Ascending aorta (tissue), 2 donors: Measurements from ENCODE around the gene PLK5. TPM values are rescaled to one million over a fixed set of nuclear protein-coding genes. Genes with fewer than 3 reads are reported as not detected.

ENCODE experiments used
- DNase-seq, 2 donors: peaks; one replicate each; pipeline ENCODE4 v3.0.0-alpha.2; 2019; ENCODE audit warnings: low spot score in 2 of 2
- H3K27ac ChIP-seq, 2 donors: fragments of 200-600 bp; sonication (generic); one replicate each; pipeline ENCODE4 v1.5.1; 2016 to 2017; ENCODE audit warnings: mild to moderate bottlenecking in 1 of 2
- H3K27me3 ChIP-seq: fragments of 200-600 bp; sonication (generic); one replicate; pipeline ENCODE4 v1.5.1; 2017
- H3K36me3 ChIP-seq, 2 donors: fragments of 200-600 bp; sonication (generic); one replicate each; pipeline ENCODE4 v1.5.1; 2016
- H3K4me1 ChIP-seq, 2 donors: fragments of 200-600 bp; sonication (generic); one replicate each; pipeline ENCODE4 v1.5.1; 2016 to 2017; ENCODE audit warnings: mild to moderate bottlenecking in 1 of 2
- H3K4me3 ChIP-seq, 2 donors: fragments of 200-600 bp; sonication (generic); one replicate each; pipeline ENCODE4 v1.5.1; 2016 to 2017; ENCODE audit warnings: mild to moderate bottlenecking in 1 of 2
- H3K9me3 ChIP-seq, 2 donors: fragments of 200-600 bp; sonication (generic); one replicate each; pipeline ENCODE4 v1.5.1; 2016
- CTCF ChIP-seq, 3 experiments: fragments of 200-600 bp in 2 of 3; fragments of 450-650 bp in 1 of 3; sonication (generic) in 2 of 3; IDR thresholded peaks; one replicate each; pipeline ENCODE4 v1.5.1; 2016 to 2019; ENCODE audit warnings: antibody characterized with exemption in 3 of 3, mild to moderate bottlenecking in 1 of 3, moderate library complexity in 1 of 3
- intact Hi-C: fragments of 100-400 bp; cut with DNase I; formaldehyde crosslinking; loops from one replicate; pipeline ENCODE4 v1.15.1; 2023
- total RNA-seq: library from RNA; depleted of rRNA; stranded (reverse); fragments of >200 nt; gene quantifications from one replicate; pipeline ENCODE4 v1.1.0, GENCODE V29; 2016

The PLK5 gene
- total RNA-seq, 1 donor from 2014 or later: not detected

GRCh38 chr19:1575323-1576241, 51.7 kb downstream of the PLK5 start:
- no peak for DNase-seq
- no peak for TF ChIP-seq CTCF (IDR thresholded peaks at IDR 0.05)
- Histone ChIP-seq H3K9me3 (no peaks in the 10 kb centered on the region), H3K36me3 (peaks cover 21 to 37% of the 10 kb centered on the region in 2 donors), H3K27ac (no peak overlapping the region), H3K27me3 (no peaks in the 10 kb centered on the region), H3K4me1 (no peaks in the 10 kb centered on the region), H3K4me3 (no peak overlapping the region)
- intact Hi-C loops: no loop called here

- Histone ChIP-seq H3K36me3 (peaks cover 30 to 46% of the 10 kb centered on the region in 2 donors), H3K4me3 (no peak overlapping the region), H3K9me3 (no peaks in the 10 kb centered on the region), H3K27me3 (no peaks in the 10 kb centered on the region), H3K4me1 (no peaks in the 10 kb centered on the region), H3K27ac (no peak overlapping the region)
- intact Hi-C loops: no loop called here
- TF ChIP-seq CTCF (IDR thresholded peaks at IDR 0.05): no peak
- DNase-seq: no peak
Measured at GRCh38 chr19:1576242-1577089, 52.6 kb downstream of the PLK5 start.

GRCh38 chr19:1577090-1577928, 53.4 kb downstream of the PLK5 start:
- intact Hi-C loops: no loop called here
- no peaks in the 10 kb centered on the region for H3K27me3 ChIP-seq
- no peaks in the 10 kb centered on the region for H3K4me1 ChIP-seq
- no peak overlapping the region for H3K4me3 ChIP-seq
- no peaks in the 10 kb centered on the region for H3K9me3 ChIP-seq
- peaks cover 38 to 51% of the 10 kb centered on the region in 2 donors for H3K36me3 ChIP-seq
- DNase-seq: no peak
- TF ChIP-seq CTCF (IDR thresholded peaks at IDR 0.05): no peak
- no peak overlapping the region for H3K27ac ChIP-seq

- H3K36me3 ChIP-seq: peaks cover 46 to 59% of the 10 kb centered on the region in 2 donors
- no peak for TF ChIP-seq CTCF (IDR thresholded peaks at IDR 0.05)
- intact Hi-C loops: no loop called here
Measured at GRCh38 chr19:1577929-1578618, 54.2 kb downstream of the PLK5 start.

GRCh38 chr19:1579222-1579621, 55.3 kb downstream of the PLK5 start:
- no peak overlapping the region for H3K27ac ChIP-seq
- H3K36me3 ChIP-seq: peaks cover 55 to 71% of the 10 kb centered on the region in 2 donors
- no peaks in the 10 kb centered on the region for H3K9me3 ChIP-seq
- TF ChIP-seq CTCF (IDR thresholded peaks at IDR 0.05): no peak
- H3K4me3 ChIP-seq: no peak overlapping the region
- intact Hi-C loops: no loop called here
- no peaks in the 10 kb centered on the region for H3K4me1 ChIP-seq
- no peak for DNase-seq
- H3K27me3 ChIP-seq: no peaks in the 10 kb centered on the region

More at GRCh38 chr19:1577929-1578618, 54.2 kb downstream of the PLK5 start:
- Histone ChIP-seq H3K9me3 (no peaks in the 10 kb centered on the region), H3K4me1 (no peaks in the 10 kb centered on the region), H3K4me3 (no peak overlapping the region), H3K27ac (no peak overlapping the region), H3K27me3 (no peaks in the 10 kb centered on the region)
- no peak for DNase-seq
